Lung (tissue), 12 donors: ENCODE measurements around the gene TCEA3. TPM values are rescaled to one million over a fixed set of nuclear protein-coding genes. Genes with fewer than 3 reads are reported as not detected.
A peak's percentile ranks its signal among the peaks of the same experiment; 100 is the strongest.

Source experiments
- ATAC-seq: fragments of 200-7000 bp; cut with Tn5 transposase; one replicate; pipeline ENCODE4 v1.9.1; 2020; ENCODE audit warnings: moderate number of reproducible peaks; ENCODE audit not compliant: insufficient read depth, low FRiP score
- DNase-seq, 3 donors: peaks; one replicate each; pipeline ENCODE4 v3.0.0-alpha.2; 2013 to 2017
- H3K27ac ChIP-seq, 2 donors: one replicate each; pipeline ENCODE4 v1.5.1; 2013; ENCODE audit warnings: mild to moderate bottlenecking in 2 of 2, moderate library complexity in 2 of 2, control low read depth in 1 of 2, inconsistent platforms in 1 of 2, low read depth in 1 of 2, low read length in 1 of 2
- H3K27me3 ChIP-seq, 3 donors: one replicate each; pipeline ENCODE4 v1.5.1; 2013; ENCODE audit warnings: low read length in 2 of 3; ENCODE audit not compliant: control insufficient read depth in 3 of 3, insufficient read depth in 3 of 3
- H3K36me3 ChIP-seq, 4 donors: one replicate each; pipeline ENCODE4 v1.5.1; 2013; ENCODE audit warnings: low read length in 4 of 4, mild to moderate bottlenecking in 1 of 4, moderate library complexity in 1 of 4; ENCODE audit not compliant: control insufficient read depth in 4 of 4, insufficient read depth in 4 of 4
- H3K4me1 ChIP-seq, 5 donors: one replicate each; pipeline ENCODE4 v1.5.1; 2013; ENCODE audit warnings: low read length in 5 of 5, mild to moderate bottlenecking in 2 of 5, moderate library complexity in 1 of 5; ENCODE audit not compliant: control insufficient read depth in 5 of 5, insufficient read depth in 5 of 5
- H3K4me3 ChIP-seq: one replicate; pipeline ENCODE4 v1.5.1; 2013; ENCODE audit warnings: mild to moderate bottlenecking, control low read depth, moderate library complexity
- H3K9ac ChIP-seq, 2 donors: one replicate each; pipeline ENCODE4 v1.5.1; 2013; ENCODE audit warnings: low read length in 2 of 2, control low read depth in 1 of 2; ENCODE audit not compliant: insufficient read depth in 1 of 2
- H3K9me3 ChIP-seq, 4 donors: one replicate each; pipeline ENCODE4 v1.5.1; 2013; ENCODE audit warnings: low read length in 3 of 4, mild to moderate bottlenecking in 1 of 4, moderate library complexity in 1 of 4; ENCODE audit not compliant: control insufficient read depth in 4 of 4, insufficient read depth in 3 of 4
- WGBS, 2 donors: extraction: QIAGEN DNeasy Blood & Tissue Kit; methylation state at CpG; one replicate each; pipeline ENCODE4 v1.1.7; 2013; 5-methylcytosine and 5-hydroxymethylcytosine counted together
- polyA plus RNA-seq, 2 donors: library from polyadenylated mRNA; stranded (reverse); fragments of 200-250 nt; gene quantifications; one replicate each; pipeline ENCODE4 v1.2.1, GENCODE V29; 2013
- total RNA-seq, 2 donors: library from RNA; depleted of rRNA in 1 of 2; stranded (reverse); fragments of >200 nt in 1 of 2; gene quantifications; one replicate each; pipeline ENCODE4 v1.2.1, GENCODE V29; 2014 to 2021
- TF ChIP-seq, protein P1 (sequence below): IDR thresholded peaks from 2 replicates; pipeline ENCODE4 v1.5.1; 2012; ENCODE audit warnings: mild to moderate bottlenecking; ENCODE audit errors: control extremely low read depth, extremely low read depth
- donor health status: control.
- donor health status: control.
- donor health status: Bipolar disorder and iron deficiency.
- donor health status: healthy.
- donor health status: DM: yes; HTN: yes; CAD: no.

TCEA3 gene
- total and polyA plus RNA-seq, 4 donors = 10.3 to 37.5 (median 29.9) TPM

DNA sequence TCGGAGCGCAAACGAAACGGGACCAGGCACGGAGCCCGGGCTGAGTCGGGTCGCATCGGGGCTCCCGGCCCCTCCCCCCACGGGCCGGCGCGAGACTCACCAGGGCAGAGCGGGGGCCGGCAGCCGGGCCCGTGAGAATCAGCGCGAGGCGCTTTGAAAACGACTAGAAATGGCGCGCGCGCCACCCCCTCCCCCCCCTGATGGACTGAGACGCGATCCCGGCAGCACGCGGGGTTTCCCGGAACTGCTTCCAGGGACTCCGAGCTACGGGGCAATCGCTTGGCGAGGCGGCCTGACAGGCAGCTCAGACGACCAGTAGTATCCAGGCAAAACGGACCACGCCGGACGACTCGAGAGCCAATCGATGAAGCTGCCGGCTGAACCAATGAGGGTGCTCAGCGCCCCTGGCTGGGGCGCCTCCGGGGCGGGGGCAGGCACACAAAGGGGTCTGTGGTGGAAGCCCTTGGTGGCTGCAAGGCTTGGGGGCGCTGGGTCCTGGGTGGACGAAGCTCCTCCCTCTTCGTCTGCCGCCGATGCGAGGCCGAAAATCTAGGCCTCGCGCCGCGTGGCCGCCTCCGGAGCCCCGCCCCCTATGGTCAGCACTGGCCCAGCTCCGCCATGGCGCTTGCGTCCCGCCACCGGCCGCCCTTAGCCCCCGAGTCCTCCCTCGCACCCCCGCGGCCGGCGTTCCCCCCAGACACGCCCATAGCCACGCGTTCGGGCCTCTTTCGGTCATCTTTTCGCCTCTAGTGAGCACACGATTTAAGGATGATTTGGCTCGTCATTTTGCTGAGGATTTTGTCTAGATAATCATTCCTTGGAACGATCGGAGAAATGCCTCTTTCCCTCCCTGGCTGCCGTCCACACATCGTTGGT, 80.2 kb downstream of the TCEA3 start, which contains the start of gene HNRNPR:
HNRNPR (minus strand) TSS at position 174 of the 876 bp plus-strand sequence. CDS start 3,276 bp downstream, outside the sequence.
- Histone ChIP-seq H3K9ac (peak within 1 kb of the TSS; percentile 77 to 99), H3K9me3 (no peaks in the 10 kb centered on the region), H3K27ac (peak within 1 kb of the TSS; percentile 94 to 99), H3K4me3 (peak within 1 kb of the TSS; percentile 79), H3K36me3 (no peaks in the 10 kb centered on the region), H3K27me3 (no peaks in the 10 kb centered on the region), H3K4me1 (peaks cover 0 to 44% (median 18%) of the 10 kb centered on the region in 5 donors)
- 0 to 1% methylated on average over 84 to 87 of the region's 87 CpGs for WGBS, 2 donors
- ATAC-seq = peak; percentile 97
- TF ChIP-seq, protein P1, sequence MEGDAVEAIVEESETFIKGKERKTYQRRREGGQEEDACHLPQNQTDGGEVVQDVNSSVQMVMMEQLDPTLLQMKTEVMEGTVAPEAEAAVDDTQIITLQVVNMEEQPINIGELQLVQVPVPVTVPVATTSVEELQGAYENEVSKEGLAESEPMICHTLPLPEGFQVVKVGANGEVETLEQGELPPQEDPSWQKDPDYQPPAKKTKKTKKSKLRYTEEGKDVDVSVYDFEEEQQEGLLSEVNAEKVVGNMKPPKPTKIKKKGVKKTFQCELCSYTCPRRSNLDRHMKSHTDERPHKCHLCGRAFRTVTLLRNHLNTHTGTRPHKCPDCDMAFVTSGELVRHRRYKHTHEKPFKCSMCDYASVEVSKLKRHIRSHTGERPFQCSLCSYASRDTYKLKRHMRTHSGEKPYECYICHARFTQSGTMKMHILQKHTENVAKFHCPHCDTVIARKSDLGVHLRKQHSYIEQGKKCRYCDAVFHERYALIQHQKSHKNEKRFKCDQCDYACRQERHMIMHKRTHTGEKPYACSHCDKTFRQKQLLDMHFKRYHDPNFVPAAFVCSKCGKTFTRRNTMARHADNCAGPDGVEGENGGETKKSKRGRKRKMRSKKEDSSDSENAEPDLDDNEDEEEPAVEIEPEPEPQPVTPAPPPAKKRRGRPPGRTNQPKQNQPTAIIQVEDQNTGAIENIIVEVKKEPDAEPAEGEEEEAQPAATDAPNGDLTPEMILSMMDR = no peak
- peak; percentile 100 for DNase-seq

DNA sequence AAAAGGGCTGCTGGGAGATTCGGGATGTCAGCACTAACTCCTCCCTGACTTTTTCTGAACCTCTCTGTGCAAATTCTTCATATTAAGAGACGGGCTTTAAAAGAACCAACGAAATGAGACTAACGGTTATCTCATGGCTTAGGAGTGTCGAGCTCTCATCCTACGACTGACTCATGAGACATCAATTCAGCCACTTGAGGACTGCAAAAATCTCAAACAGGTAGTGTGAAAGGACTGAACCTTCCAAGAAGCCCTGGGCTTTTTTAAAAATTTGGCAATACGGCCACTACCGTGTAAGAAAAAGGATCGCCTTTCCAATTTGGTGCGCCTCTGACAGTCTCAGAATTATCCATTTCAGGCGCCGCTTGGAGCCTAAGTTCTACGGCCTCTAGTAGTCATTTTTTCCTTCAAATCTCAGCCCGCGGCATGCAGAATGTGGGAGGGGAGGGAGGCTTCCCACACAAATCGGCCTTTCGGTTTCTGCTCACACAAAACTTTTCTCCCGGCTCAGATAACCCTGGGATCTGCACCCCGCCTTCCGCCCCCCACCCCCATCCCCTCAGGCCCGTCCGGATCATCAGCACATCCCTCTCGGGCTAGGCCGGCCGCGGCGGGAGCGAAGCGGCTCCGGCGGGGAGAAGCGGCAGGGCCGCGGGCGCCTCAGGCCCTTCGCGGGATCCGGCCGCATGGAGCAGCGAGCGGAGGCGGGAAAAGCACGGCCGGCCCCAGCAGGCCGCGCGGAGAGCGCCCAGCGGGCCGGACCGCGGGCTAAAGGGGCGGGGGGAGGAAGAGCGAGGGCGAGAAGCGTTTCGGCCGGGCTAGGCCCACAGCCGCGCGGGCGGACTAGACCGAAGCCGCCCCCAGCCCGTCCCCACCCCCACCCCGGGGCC, 81.1 kb downstream of the TCEA3 start:
- peak; percentile 50 to 85 (median 54) for DNase-seq
- Histone ChIP-seq H3K4me3 (peak overlapping the region; percentile 79), H3K27me3 (no peaks in the 10 kb centered on the region), H3K4me1 (peaks cover 0 to 48% (median 18%) of the 10 kb centered on the region in 5 donors), H3K36me3 (no peaks in the 10 kb centered on the region), H3K27ac (peak overlapping the region; percentile 94 to 99), H3K9me3 (no peaks in the 10 kb centered on the region), H3K9ac (peak overlapping the region; percentile 77 to 82)
- TF ChIP-seq, protein P1 = no peak
- ATAC-seq = peak; percentile 16
- WGBS, 2 donors = 0 to 1% methylated on average over 53 to 66 of the region's 66 CpGs

DNA sequence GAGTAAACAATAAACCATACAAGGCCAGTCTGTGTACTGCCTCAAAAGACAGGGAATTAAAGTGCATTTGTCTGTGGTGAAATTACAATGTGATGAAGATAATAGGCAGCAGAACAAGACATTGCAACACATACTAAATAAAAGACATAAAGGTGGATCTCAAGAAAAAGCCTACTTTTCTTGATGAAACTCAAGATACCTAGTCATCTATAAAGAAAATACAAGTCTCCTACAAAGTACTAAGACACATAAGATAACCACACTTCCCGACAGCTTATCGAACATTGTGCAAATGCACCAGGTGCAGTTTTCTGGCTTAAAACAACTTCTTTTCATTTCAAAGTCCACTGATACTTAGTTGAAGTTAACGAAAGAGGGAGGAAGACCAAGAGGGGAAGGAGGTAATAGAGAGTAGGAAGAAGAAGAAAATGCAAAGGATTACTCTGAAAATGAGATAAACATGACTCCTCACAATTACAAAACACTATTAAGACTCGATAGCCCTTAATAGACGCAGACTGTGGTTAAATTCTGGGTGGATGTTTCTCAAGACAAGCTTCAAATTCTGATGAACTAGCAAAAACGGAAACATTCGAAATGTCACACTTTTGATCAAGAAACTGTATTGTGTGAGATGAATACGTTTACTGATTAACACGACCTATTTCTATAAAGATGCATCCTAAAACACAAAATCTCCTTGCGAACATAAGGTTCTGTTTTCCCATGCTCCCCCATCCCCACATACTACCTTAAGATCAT, 82.4 kb downstream of the TCEA3 start:
- peaks cover 0 to 11% (median 5%) of the 10 kb centered on the region in 4 donors for H3K36me3 ChIP-seq

More for the DNA sequence above, 82.4 kb downstream of the TCEA3 start:
- Histone ChIP-seq H3K9ac (peak overlapping the region; percentile 30 to 82), H3K27ac (no peak overlapping the region), H3K4me3 (no peak overlapping the region), H3K4me1 (peaks cover 0 to 49% (median 18%) of the 10 kb centered on the region in 5 donors), H3K9me3 (no peaks in the 10 kb centered on the region), H3K27me3 (no peaks in the 10 kb centered on the region)
- 9 to 24% methylated on average over 10 of the region's 10 CpGs for WGBS, 2 donors
- ATAC-seq (no peak), DNase-seq (peak in 1 of 3 donors; percentile 32)
- TF ChIP-seq, protein P1 = no peak
